D721Med (cell line): ENCODE results near the gene SKI.
"Not testable (repeated sequence)": the region's sequence is repeated elsewhere in the genome, so short reads cannot be mapped to it uniquely, and the experiment has no call there.

Experiments
- DNase-seq: peaks from one replicate; pipeline ENCODE4 v3.0.0; 2011; ENCODE audit warnings: low spot score; ENCODE audit not compliant: insufficient read length
- FAIRE-seq: peaks from 2 replicates; lab custom pipeline; 2011; peaks lifted over from hg19 to GRCh38; lab: Jason Lieb, UNC
- TF ChIP-seq, protein P1 (sequence below): IDR thresholded peaks from 2 replicates; pipeline ENCODE4 v1.5.1; 2012; ENCODE audit warnings: mild to moderate bottlenecking, control low read depth; ENCODE audit not compliant: insufficient read depth; ENCODE audit errors: missing control alignments

Gene SKI

GRCh38 chr1:2326524-2326923 is 98.4 kb downstream of the SKI start:
- no peak for FAIRE-seq
- TF ChIP-seq, protein P1, sequence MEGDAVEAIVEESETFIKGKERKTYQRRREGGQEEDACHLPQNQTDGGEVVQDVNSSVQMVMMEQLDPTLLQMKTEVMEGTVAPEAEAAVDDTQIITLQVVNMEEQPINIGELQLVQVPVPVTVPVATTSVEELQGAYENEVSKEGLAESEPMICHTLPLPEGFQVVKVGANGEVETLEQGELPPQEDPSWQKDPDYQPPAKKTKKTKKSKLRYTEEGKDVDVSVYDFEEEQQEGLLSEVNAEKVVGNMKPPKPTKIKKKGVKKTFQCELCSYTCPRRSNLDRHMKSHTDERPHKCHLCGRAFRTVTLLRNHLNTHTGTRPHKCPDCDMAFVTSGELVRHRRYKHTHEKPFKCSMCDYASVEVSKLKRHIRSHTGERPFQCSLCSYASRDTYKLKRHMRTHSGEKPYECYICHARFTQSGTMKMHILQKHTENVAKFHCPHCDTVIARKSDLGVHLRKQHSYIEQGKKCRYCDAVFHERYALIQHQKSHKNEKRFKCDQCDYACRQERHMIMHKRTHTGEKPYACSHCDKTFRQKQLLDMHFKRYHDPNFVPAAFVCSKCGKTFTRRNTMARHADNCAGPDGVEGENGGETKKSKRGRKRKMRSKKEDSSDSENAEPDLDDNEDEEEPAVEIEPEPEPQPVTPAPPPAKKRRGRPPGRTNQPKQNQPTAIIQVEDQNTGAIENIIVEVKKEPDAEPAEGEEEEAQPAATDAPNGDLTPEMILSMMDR, result no peak
- no peak for DNase-seq

- not testable (repeated sequence) for DNase-seq, FAIRE-seq
These were observed 99.0 kb downstream of the SKI start for GRCh38 chr1:2327162-2327561.

- DNase-seq (no peak), FAIRE-seq (no peak)
- TF ChIP-seq, protein P1, result no peak
These were observed 99.7 kb downstream of the SKI start for GRCh38 chr1:2327841-2328240.

- FAIRE-seq (no peak), DNase-seq (no peak)
- TF ChIP-seq, protein P1, result no peak
These were observed 100.7 kb downstream of the SKI start for GRCh38 chr1:2328676-2329455.

DNA sequence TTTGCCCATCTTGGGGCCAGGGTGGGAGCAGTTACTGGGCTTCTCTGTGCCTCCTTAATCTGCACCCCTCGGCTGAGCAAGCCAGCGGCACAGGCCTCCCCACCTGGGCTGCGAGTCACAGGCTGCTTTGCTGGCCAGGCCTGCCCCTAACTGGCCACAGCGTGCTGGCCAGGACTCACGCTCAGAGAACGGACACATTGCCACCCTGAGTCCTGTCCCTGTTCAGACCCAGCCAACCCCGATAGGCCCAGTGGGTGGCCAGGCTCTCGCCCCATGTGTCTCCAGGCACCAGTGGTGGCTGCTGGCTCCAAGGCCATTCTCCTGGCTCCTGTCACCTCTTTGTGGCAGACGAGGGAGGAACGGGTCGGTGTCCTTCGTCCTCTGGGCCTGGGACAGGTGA is 101.9 kb downstream of the SKI start:
- TF ChIP-seq, protein P1, result no peak
- FAIRE-seq, result no peak
- DNase-seq, result no peak

DNA sequence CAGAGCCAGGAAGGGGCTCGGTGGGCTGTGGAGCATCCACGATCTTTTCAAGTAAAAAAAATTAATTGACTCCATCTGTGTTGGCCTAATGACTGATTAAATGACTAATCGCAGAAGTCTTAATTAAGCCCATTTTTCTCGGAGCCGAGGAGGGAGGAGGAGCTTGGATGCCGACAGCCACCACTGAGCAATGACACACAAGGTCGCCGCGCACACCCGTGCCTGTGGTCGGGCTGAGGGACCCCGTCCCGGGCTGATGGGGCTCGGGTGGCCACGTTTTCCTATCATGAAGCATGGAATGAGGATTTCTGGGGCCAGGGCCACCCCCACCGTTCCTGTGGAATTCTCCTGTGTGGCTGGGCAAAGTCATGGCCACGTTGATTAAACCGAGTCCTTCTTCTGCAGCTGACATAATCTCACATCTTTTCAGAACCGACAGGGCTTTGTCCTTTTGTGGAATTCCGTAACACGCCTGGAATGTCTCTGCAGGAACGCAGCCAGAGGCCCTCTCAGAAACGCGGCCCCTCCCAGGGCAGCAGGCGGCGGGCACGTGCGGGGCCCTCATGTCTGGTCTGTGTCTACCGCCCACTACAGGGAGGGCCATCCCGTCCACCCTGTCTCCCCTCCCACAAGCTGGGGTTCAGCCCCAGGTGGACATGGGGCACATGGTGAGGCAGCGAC is 102.5 kb downstream of the SKI start:
- no peak for DNase-seq
- no peak for FAIRE-seq
- TF ChIP-seq, protein P1, result no peak

- FAIRE-seq (no peak), DNase-seq (no peak)
- TF ChIP-seq, protein P1, result no peak
These were observed 103.1 kb downstream of the SKI start for GRCh38 chr1:2331200-2331544.

DNA sequence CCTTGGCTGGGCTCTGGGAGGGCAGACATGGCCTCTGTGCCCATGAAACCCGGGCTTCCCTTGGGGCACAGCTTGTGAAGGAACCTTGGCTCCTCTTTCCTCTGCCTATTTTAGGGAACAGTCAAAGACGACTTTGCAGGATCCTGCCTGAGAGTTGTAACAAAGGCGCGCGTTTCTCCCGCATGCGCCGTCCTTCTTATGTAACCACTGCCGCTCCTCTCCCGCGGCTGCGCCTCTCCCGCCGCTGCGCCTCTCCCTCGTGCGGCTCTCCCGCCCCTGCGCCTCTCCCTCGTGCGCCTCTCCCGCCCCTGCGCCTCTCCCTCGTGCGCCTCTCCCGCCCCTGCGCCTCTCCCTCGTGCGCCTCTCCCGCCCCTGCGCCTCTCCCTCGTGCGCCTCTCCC is 103.5 kb downstream of the SKI start:
- DNase-seq, FAIRE-seq: not testable (repeated sequence)
